ENCODE results near the gene LIPC.

Gene LIPC

GRCh38 chr15:58407236-58407775 is 24.5 kb upstream of the LIPC start:
- no peak for DNase-seq

GRCh38 chr15:58407778-58408177 is 24.0 kb upstream of the LIPC start:
- DNase-seq, result no peak

GRCh38 chr15:58409861-58410260 is 21.9 kb upstream of the LIPC start:
- DNase-seq, result no peak

- DNase-seq, result no peak
These were observed 21.4 kb upstream of the LIPC start for GRCh38 chr15:58410353-58410752.

- DNase-seq, result no peak
These were observed 18.5 kb upstream of the LIPC start for GRCh38 chr15:58413253-58413652.

- DNase-seq, result no peak
These were observed 16.2 kb upstream of the LIPC start for GRCh38 chr15:58415636-58416035.

- no peak for DNase-seq
These were observed 14.8 kb upstream of the LIPC start for GRCh38 chr15:58416963-58417362.

GRCh38 chr15:58418135-58418534 is 13.7 kb upstream of the LIPC start:
- DNase-seq, result no peak

- no peak for DNase-seq
These were observed 11.8 kb upstream of the LIPC start for GRCh38 chr15:58419803-58420524.

- no peak for DNase-seq
These were observed 11.2 kb upstream of the LIPC start for GRCh38 chr15:58420579-58421043.

GRCh38 chr15:58423205-58423604 is 8.6 kb upstream of the LIPC start:
- DNase-seq, result no peak

- DNase-seq, result no peak
These were observed 7.8 kb upstream of the LIPC start for GRCh38 chr15:58423831-58424608.

GRCh38 chr15:58424722-58425121 is 7.1 kb upstream of the LIPC start:
- no peak for DNase-seq

- DNase-seq, result no peak
These were observed 6.6 kb upstream of the LIPC start for GRCh38 chr15:58425185-58425584.

GRCh38 chr15:58425834-58426233 is 6.0 kb upstream of the LIPC start:
- DNase-seq, result no peak

- DNase-seq, result no peak
These were observed 5.3 kb upstream of the LIPC start for GRCh38 chr15:58426501-58426900.

- DNase-seq, result no peak
These were observed 3.8 kb upstream of the LIPC start for GRCh38 chr15:58427987-58428386.

- no peak for DNase-seq
These were observed 1.5 kb upstream of the LIPC start for GRCh38 chr15:58430224-58430787.

- DNase-seq, result no peak
These were observed 610 bp downstream of the LIPC start for GRCh38 chr15:58432401-58432800.

GRCh38 chr15:58433597-58434333 is 2.0 kb downstream of the LIPC start:
- no peak for DNase-seq

GRCh38 chr15:58434334-58434875 is 2.6 kb downstream of the LIPC start:
- no peak for DNase-seq

- DNase-seq, result no peak
These were observed 4.8 kb downstream of the LIPC start for GRCh38 chr15:58436552-58436951.
